Measurements from ENCODE around the gene TMEM109. TPM values are rescaled to one million over a fixed set of nuclear protein-coding genes. Genes with fewer than 3 reads are reported as not detected.

The TMEM109 gene
- total and polyA plus RNA-seq, 2 of the 4 experiments (the other 2 are of a cell fraction): 15.1 to 69.7 TPM

DNA sequence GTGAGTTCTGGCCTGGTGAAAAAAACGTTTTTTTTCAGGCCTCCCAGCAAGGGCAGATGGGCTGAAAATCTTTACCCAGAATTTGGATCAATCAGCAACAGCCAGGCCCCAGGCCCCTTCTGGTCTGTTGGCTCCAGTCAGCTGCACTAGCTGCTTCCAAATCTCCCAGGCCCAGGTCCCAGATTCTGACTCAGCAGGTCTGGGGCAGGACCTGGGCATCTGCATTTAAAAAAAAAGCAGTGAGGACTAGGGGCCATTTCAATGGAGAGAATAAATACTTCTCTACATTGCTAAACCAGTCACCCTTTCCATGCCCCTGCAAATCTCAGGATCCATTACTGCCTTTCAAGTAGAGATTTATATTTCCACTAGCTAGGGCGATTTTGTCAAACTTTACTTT lies 33.7 kb downstream of the TMEM109 start:
- no peak for ATAC-seq (ENCODE audit: low read depth)
- no peak overlapping the region for H2BK120ac ChIP-seq (ENCODE audit: low read depth, low read length)
- H3K9me1 ChIP-seq (ENCODE audit: insufficient read depth, low read length): 0 out of 2 replicates have a peak, but pooled peaks cover 4% of the 10 kb centered on the region
- no peaks in the 10 kb centered on the region for H4K20me1 ChIP-seq (ENCODE audit: insufficient read depth, low read length)
- POLR2A ChIA-PET (ENCODE audit: unreplicated experiment): no interaction called here
- H4K8ac ChIP-seq (ENCODE audit: low read depth in 2 of 2, low read length in 2 of 2): no peak overlapping the region
- no peak overlapping the region for H3K23ac ChIP-seq (ENCODE audit: low read depth, low read length)
- no peak overlapping the region for H4K91ac ChIP-seq (ENCODE audit: insufficient read depth, low read depth, low read length)
- H2BK20ac ChIP-seq (ENCODE audit: low read depth, low read length): no peak overlapping the region
- H2BK15ac ChIP-seq (ENCODE audit: low read depth, low read length): no peak overlapping the region
- no peaks in the 10 kb centered on the region for H3K27me3 ChIP-seq (ENCODE audit: control insufficient read depth, insufficient read depth, low read length)
- no peak overlapping the region for H2BK5ac ChIP-seq (ENCODE audit: low read depth, low read length, poor library complexity, severe bottlenecking)
- H4K5ac ChIP-seq (ENCODE audit: low read depth, low read length): no peak overlapping the region
- in situ Hi-C loops (cut with MboI; ENCODE audit: low sequenced_read_pairs): no loop called here
- no peak overlapping the region for H3K56ac ChIP-seq (ENCODE audit: extremely low read depth, insufficient read depth, low read length)
- H3K4me1 ChIP-seq (ENCODE audit: control insufficient read depth, insufficient read depth, low read length): peaks cover 16% of the 10 kb centered on the region
- no peak overlapping the region for H3K9ac ChIP-seq (ENCODE audit: low read depth, low read length)
- no peaks in the 10 kb centered on the region for H3K9me3 ChIP-seq (ENCODE audit: control insufficient read depth, insufficient read depth, low read length)
- no peak for DNase-seq
- H3K4me2 ChIP-seq (ENCODE audit: low read depth, low read length): no peak overlapping the region
- no peak overlapping the region for H3K4ac ChIP-seq (ENCODE audit: low read depth, low read length)
- H3K79me1 ChIP-seq (ENCODE audit: low read depth in 1 of 2, low read length in 2 of 2): no peaks in the 10 kb centered on the region; a peak in 1 of 4 replicates
- TF ChIP-seq SMC3 (IDR thresholded peaks at IDR 0.05; ENCODE audit: low read depth, low read length) (no peak), MXI1 (IDR thresholded peaks at IDR 0.05; ENCODE audit: borderline replicate concordance, low read depth, low read length) (no peak), CHD1 (IDR thresholded peaks at IDR 0.05; ENCODE audit: low read depth, low read length) (no peak), POLR2A (IDR thresholded peaks at IDR 0.05; ENCODE audit: low read depth, low read length) (no peak), FOS (IDR thresholded peaks at IDR 0.05; ENCODE audit: low read depth, low read length) (no peak), MAFK (IDR thresholded peaks at IDR 0.05; ENCODE audit: low read depth, low read length) (no peak), MAZ (IDR thresholded peaks at IDR 0.05; ENCODE audit: borderline replicate concordance, low read depth, low read length) (no peak), RAD21 (IDR thresholded peaks at IDR 0.05; ENCODE audit: low read length) (no peak), RCOR1 (IDR thresholded peaks at IDR 0.05; ENCODE audit: insufficient replicate concordance, low read length) (no peak), CEBPB (IDR thresholded peaks at IDR 0.05; ENCODE audit: low read depth, low read length) (no peak)
- TF ChIP-seq, protein P1, sequence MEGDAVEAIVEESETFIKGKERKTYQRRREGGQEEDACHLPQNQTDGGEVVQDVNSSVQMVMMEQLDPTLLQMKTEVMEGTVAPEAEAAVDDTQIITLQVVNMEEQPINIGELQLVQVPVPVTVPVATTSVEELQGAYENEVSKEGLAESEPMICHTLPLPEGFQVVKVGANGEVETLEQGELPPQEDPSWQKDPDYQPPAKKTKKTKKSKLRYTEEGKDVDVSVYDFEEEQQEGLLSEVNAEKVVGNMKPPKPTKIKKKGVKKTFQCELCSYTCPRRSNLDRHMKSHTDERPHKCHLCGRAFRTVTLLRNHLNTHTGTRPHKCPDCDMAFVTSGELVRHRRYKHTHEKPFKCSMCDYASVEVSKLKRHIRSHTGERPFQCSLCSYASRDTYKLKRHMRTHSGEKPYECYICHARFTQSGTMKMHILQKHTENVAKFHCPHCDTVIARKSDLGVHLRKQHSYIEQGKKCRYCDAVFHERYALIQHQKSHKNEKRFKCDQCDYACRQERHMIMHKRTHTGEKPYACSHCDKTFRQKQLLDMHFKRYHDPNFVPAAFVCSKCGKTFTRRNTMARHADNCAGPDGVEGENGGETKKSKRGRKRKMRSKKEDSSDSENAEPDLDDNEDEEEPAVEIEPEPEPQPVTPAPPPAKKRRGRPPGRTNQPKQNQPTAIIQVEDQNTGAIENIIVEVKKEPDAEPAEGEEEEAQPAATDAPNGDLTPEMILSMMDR (conservative IDR thresholded peaks at IDR 0.05; ENCODE audit: low read depth, low read length): no peak
- TF ChIP-seq, protein P2, sequence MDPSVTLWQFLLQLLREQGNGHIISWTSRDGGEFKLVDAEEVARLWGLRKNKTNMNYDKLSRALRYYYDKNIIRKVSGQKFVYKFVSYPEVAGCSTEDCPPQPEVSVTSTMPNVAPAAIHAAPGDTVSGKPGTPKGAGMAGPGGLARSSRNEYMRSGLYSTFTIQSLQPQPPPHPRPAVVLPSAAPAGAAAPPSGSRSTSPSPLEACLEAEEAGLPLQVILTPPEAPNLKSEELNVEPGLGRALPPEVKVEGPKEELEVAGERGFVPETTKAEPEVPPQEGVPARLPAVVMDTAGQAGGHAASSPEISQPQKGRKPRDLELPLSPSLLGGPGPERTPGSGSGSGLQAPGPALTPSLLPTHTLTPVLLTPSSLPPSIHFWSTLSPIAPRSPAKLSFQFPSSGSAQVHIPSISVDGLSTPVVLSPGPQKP (IDR thresholded peaks at IDR 0.05; ENCODE audit: borderline replicate concordance, low read depth, low read length): no peak
- TF ChIP-seq, protein P3, sequence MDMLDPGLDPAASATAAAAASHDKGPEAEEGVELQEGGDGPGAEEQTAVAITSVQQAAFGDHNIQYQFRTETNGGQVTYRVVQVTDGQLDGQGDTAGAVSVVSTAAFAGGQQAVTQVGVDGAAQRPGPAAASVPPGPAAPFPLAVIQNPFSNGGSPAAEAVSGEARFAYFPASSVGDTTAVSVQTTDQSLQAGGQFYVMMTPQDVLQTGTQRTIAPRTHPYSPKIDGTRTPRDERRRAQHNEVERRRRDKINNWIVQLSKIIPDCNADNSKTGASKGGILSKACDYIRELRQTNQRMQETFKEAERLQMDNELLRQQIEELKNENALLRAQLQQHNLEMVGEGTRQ (IDR thresholded peaks at IDR 0.05; ENCODE audit: low read depth, low read length): no peak
- no peak overlapping the region for H3K14ac ChIP-seq (replicated peaks; ENCODE audit: low read depth, low read length)
- no TSS peak for BruUV-seq (replicated peaks)
- no peak overlapping the region for H3K27ac ChIP-seq (ENCODE audit: insufficient read depth, low read length)
- no peak overlapping the region for H2AK9ac ChIP-seq (replicated peaks; ENCODE audit: low read depth, low read length, poor library complexity)
- WGBS, 2 experiments (ENCODE audit: extremely low coverage in 2 of 2, insufficient read length in 1 of 2): 0% methylated on average over 1 of the region's 2 CpGs; no CpG with 5 or more reads in 1 of the 2 experiments
- H2AFZ ChIP-seq (replicated peaks; ENCODE audit: low read length, poor library complexity): no peak overlapping the region
- H2AK5ac ChIP-seq (ENCODE audit: low read depth, low read length): no peak overlapping the region
- H3K18ac ChIP-seq (ENCODE audit: low read depth, low read length): no peak overlapping the region
- H3K36me3 ChIP-seq (ENCODE audit: control insufficient read depth, insufficient read depth, low read length): peaks cover 5% of the 10 kb centered on the region
- dilution Hi-C loops (cut with HindIII; ENCODE audit: low sequenced_read_pairs, unreplicated experiment): no loop called here
- H3K4me3 ChIP-seq (ENCODE audit: insufficient read depth, low read depth, low read length): no peak overlapping the region
- CTCF ChIA-PET: no interaction called here
- intact Hi-C loops (cut with micrococcal nuclease): no loop called here
